Stimulated activated memory B cell treated with anti-CD40 and anti-IgM and Interleukin-4, amounts not matched to agents 10 μg/mL and 1 μg/mL and 100 μg/mL, for 72 hours (primary cell): Measurements from ENCODE around the gene CPT1A.

Experiments
- ATAC-seq: fragments of 150-1000 bp; cut with Tn5 transposase; 2 replicates; pipeline ENCODE4 v1.10.0; 2021
- H3K27ac Mint-ChIP-seq: one replicate; pipeline ENCODE4 v1.8.0; 2022; ENCODE audit warnings: mild to moderate bottlenecking, mixed read lengths
- H3K27me3 Mint-ChIP-seq: one replicate; pipeline ENCODE4 v1.8.0; 2022; ENCODE audit warnings: mixed read lengths
- H3K36me3 Mint-ChIP-seq: one replicate; pipeline ENCODE4 v1.8.0; 2022; ENCODE audit warnings: mixed read lengths
- H3K4me1 Mint-ChIP-seq: one replicate; pipeline ENCODE4 v1.8.0; 2022; ENCODE audit warnings: mixed read lengths
- H3K4me3 Mint-ChIP-seq: one replicate; pipeline ENCODE4 v1.8.0; 2022; ENCODE audit warnings: mild to moderate bottlenecking, moderate library complexity, mixed read lengths
- H3K9me3 Mint-ChIP-seq: one replicate; pipeline ENCODE4 v1.8.0; 2022; ENCODE audit warnings: mixed read lengths

The CPT1A gene

GRCh38 chr11:68804786-68805185, 36.9 kb downstream of the CPT1A start:
- no peaks in the 10 kb centered on the region for H3K9me3 Mint-ChIP-seq
- ATAC-seq = no peak
- no peak overlapping the region for H3K4me3 Mint-ChIP-seq
- H3K27me3 Mint-ChIP-seq = no peaks in the 10 kb centered on the region
- H3K27ac Mint-ChIP-seq = no peak overlapping the region
- H3K4me1 Mint-ChIP-seq = no peaks in the 10 kb centered on the region
- H3K36me3 Mint-ChIP-seq = peaks cover 28% of the 10 kb centered on the region

GRCh38 chr11:68803766-68804165, 38.0 kb downstream of the CPT1A start:
- no peak overlapping the region for H3K27ac Mint-ChIP-seq
- peaks cover 33% of the 10 kb centered on the region for H3K36me3 Mint-ChIP-seq
- H3K4me3 Mint-ChIP-seq = no peak overlapping the region
- H3K4me1 Mint-ChIP-seq = no peaks in the 10 kb centered on the region
- no peak for ATAC-seq
- H3K9me3 Mint-ChIP-seq = no peaks in the 10 kb centered on the region
- H3K27me3 Mint-ChIP-seq = no peaks in the 10 kb centered on the region

- ATAC-seq = no peak
- H3K27me3 Mint-ChIP-seq = no peaks in the 10 kb centered on the region
- no peaks in the 10 kb centered on the region for H3K4me1 Mint-ChIP-seq
- H3K27ac Mint-ChIP-seq = no peak overlapping the region
- no peak overlapping the region for H3K4me3 Mint-ChIP-seq
- H3K9me3 Mint-ChIP-seq = no peaks in the 10 kb centered on the region
- peaks cover 58% of the 10 kb centered on the region for H3K36me3 Mint-ChIP-seq
These were observed 43.4 kb downstream of the CPT1A start for GRCh38 chr11:68798221-68798813.

DNA sequence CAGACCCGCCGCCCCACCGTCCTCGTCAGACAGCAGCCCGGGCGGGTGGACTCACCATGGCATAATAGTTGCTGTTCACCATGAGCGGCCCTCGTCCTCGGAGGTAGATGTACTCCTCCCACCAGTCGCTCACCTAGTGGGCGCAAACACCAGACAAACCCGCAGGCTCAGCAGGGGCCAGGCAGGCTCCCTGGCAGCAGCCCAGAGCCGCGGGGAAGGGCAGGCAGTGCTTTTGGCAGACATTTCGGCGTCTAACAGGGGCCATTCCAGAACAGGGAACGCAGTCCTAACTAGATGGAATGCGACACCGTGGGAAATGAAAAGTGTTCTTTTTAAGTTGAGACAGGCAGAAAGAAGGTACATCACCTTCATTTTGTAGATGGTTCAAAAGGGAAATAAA, 44.9 kb downstream of the CPT1A start:
- H3K4me3 Mint-ChIP-seq = no peak overlapping the region
- no peaks in the 10 kb centered on the region for H3K9me3 Mint-ChIP-seq
- no peak overlapping the region for H3K27ac Mint-ChIP-seq
- no peaks in the 10 kb centered on the region for H3K4me1 Mint-ChIP-seq
- peaks cover 57% of the 10 kb centered on the region for H3K36me3 Mint-ChIP-seq
- ATAC-seq = no peak
- H3K27me3 Mint-ChIP-seq = no peaks in the 10 kb centered on the region

DNA sequence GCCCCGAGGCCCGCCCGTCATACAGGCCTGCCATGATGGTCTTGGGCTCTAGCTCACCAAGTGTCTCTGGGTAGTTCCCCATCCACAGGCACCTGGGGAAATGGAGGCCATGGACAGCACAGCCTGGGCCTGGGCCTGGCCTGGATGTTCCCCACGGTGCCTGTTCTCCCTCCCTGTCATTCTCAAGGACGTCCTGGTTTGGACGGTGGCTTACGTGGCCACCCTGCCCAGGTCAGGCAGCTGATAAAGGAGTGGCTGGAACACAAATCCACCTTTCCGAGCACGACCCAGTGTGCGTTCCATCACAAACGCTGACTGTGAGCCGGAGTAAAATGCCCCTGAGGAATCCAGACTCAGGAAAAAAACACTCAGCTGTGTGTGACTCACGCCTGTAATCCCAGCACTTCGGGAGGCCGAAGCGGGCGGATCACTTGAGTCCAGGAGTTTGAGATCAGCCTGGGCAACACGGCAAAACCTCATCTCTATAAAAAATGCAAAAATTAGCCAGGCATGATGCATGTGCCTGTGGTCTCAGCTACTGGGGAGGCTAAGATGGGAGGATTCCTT, 49.2 kb downstream of the CPT1A start:
- Mint-ChIP-seq H3K27ac (no peak overlapping the region), H3K4me1 (no peaks in the 10 kb centered on the region), H3K4me3 (no peak overlapping the region), H3K27me3 (no peaks in the 10 kb centered on the region), H3K36me3 (peaks cover 63% of the 10 kb centered on the region), H3K9me3 (no peaks in the 10 kb centered on the region)
- no peak for ATAC-seq

DNA sequence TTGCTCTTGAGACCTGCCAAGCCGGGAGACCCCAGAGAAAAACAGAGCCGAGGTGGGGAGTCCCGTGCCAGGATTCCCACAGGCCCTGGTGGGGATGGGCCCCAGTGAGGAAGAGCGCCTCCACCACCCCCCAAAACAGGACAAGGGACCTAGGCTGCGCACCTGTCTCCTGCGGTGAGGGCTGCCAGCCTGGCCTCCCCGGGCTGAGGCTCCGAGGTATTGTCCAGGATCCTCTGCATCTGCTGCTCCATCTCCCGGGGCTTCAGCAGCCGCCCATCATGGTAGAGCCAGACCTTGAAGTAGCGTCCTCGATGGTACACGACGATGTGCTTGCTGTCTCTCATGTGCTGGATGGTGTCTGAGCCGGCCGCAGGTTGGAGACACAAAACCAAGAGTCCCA, 57.1 kb downstream of the CPT1A start:
- Mint-ChIP-seq H3K27me3 (no peaks in the 10 kb centered on the region), H3K36me3 (peaks cover 60% of the 10 kb centered on the region), H3K9me3 (no peaks in the 10 kb centered on the region), H3K4me1 (no peaks in the 10 kb centered on the region), H3K27ac (no peak overlapping the region), H3K4me3 (no peak overlapping the region)
- ATAC-seq = no peak

DNA sequence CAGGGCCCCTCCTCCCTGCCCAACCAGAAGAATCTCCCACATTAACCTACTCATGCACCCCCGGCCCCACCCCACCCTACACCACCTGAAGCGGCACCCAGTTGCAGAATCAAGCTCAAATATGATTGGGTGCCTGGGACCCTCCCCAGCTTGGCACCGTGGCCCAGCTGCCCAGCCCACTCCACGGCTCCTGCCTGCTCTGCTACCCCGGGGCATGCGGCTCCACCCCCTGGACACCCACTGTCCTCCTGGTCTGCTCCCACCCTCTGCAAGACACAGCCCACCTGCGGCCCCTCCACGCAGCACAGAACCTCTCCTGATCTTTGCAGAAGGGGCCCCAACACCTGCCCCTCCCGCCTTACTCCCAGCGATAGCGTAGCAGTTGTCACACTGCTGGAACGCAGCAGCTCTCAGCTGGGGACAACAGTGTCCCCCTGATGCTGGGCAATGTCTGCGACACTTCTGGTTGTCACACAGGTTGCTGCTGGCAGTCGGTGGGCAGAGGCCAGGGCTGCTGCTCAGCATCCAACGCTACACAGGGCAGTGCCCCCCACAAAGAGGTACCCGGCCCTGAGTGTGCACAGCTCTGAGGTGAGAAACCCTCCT, 58.4 kb downstream of the CPT1A start:
- Mint-ChIP-seq H3K27ac (no peak overlapping the region), H3K27me3 (no peaks in the 10 kb centered on the region), H3K4me3 (no peak overlapping the region), H3K36me3 (peaks cover 66% of the 10 kb centered on the region), H3K9me3 (no peaks in the 10 kb centered on the region), H3K4me1 (no peaks in the 10 kb centered on the region)
- ATAC-seq = no peak

DNA sequence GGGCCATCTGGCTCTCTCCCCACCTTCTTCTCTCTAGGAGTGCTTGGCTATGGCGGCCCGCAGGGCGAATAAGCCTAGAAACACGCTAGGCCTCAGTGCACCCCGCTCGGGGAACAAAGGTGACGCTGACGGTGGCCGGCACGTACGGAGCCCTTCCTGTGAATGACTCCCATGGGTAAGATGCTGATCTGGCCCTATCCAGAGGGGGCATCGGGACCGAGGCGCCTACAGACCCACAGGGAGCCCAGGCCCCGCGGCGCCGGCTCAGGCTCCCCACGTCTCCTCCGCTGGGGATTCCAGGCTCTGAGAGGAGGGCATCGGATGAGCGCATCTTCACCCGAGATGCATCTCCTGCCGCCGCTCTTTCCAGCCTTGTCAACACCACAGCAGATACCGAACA, 59.0 kb downstream of the CPT1A start:
- Mint-ChIP-seq H3K4me1 (no peaks in the 10 kb centered on the region), H3K9me3 (no peaks in the 10 kb centered on the region), H3K27ac (no peak overlapping the region), H3K27me3 (no peaks in the 10 kb centered on the region), H3K4me3 (no peak overlapping the region), H3K36me3 (peaks cover 69% of the 10 kb centered on the region)
- ATAC-seq = no peak

DNA sequence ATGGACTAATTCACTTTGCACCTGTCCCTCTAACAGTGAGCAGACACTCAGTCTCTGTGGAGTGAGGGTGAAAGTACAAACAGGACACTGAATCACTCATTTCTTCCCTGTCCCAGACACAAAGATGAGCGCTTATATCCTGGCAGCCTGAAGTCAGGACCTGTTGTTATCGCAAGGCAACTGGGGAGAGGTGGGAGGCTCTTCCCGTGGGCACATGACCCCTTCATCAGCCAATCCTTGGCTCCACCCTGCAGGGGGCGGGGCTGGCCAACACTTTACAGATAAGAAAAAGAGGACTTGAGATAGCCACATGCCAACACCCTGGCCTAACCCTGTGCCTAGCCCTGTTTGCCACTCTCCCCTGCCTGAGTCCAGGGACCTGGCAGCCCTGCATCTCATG, 60.9 kb downstream of the CPT1A start:
- Mint-ChIP-seq H3K4me3 (no peak overlapping the region), H3K4me1 (no peaks in the 10 kb centered on the region), H3K27ac (no peak overlapping the region), H3K36me3 (peaks cover 81% of the 10 kb centered on the region), H3K9me3 (no peaks in the 10 kb centered on the region), H3K27me3 (no peaks in the 10 kb centered on the region)
- ATAC-seq = no peak

- H3K27ac Mint-ChIP-seq = no peak overlapping the region
- no peaks in the 10 kb centered on the region for H3K9me3 Mint-ChIP-seq
- H3K4me1 Mint-ChIP-seq = no peaks in the 10 kb centered on the region
- no peaks in the 10 kb centered on the region for H3K27me3 Mint-ChIP-seq
- H3K4me3 Mint-ChIP-seq = no peak overlapping the region
- H3K36me3 Mint-ChIP-seq = peaks cover 88% of the 10 kb centered on the region
- no peak for ATAC-seq
These were observed 63.5 kb downstream of the CPT1A start for GRCh38 chr11:68778205-68778604.

DNA sequence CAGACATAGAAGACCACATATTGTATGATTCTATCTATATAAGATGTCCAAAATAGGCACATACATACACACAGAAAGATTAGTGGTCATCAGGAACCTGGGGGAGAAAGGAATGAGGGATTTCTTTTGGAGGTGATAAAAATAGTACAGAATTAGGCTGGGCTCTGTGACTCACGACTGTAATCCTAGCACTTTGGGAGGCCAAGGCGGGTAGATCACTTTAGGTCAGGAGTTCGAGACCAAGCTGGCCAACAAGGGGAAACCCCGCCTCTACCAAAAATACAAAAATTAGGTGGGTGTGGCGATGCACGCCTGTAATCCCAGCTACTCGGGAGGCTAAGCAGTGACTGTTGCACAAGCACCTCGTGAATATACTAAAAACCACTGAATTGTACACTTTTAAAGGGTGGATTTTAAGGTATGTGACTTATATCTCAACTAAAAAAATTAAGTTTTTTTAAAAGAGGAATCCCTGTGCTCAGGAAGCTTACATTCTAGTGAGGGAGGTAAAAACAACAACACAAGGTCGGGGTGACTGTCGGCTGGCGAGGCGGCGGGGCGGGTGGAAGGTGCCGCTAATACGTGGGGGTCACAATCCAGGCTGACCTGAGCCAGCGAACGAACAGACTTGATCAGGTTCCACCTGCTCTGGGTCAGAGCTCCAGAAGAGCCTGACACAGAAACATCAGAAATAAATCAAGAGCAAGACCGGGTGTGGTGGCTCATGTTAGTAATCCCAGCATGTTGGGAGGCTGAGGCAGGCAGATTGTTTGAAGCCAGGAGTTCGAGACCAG, 65.1 kb downstream of the CPT1A start:
- no peaks in the 10 kb centered on the region for H3K4me1 Mint-ChIP-seq
- no peak overlapping the region for H3K4me3 Mint-ChIP-seq
- no peaks in the 10 kb centered on the region for H3K9me3 Mint-ChIP-seq
- no peaks in the 10 kb centered on the region for H3K27me3 Mint-ChIP-seq
- peaks cover 85% of the 10 kb centered on the region for H3K36me3 Mint-ChIP-seq
- peak overlapping the region; percentile 3 for H3K27ac Mint-ChIP-seq
- no peak for ATAC-seq

- no peaks in the 10 kb centered on the region for H3K4me1 Mint-ChIP-seq
- no peaks in the 10 kb centered on the region for H3K9me3 Mint-ChIP-seq
- peaks cover 83% of the 10 kb centered on the region for H3K36me3 Mint-ChIP-seq
- H3K4me3 Mint-ChIP-seq = no peak overlapping the region
- H3K27me3 Mint-ChIP-seq = no peaks in the 10 kb centered on the region
- peak overlapping the region; percentile 3 for H3K27ac Mint-ChIP-seq
- ATAC-seq = no peak
These were observed 65.7 kb downstream of the CPT1A start for GRCh38 chr11:68775951-68776388.

DNA sequence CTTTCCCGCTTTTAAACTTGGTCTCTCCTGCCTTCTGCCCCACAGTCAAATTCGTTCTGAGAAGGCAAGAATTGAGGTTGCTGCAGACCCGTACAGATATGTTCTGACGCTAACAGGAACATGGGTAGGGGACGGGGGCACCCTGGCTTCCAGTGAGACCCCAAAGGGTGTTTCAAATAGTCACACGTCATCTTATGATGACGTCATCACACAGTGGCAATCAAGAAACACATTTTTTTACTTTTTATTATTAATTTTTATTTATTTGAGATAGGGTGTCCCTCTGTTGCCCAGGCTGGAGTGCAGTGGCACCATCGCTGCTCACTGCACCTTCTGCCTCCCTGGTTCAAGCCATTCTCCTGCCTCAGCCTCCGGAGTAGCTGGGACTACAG, 67.5 kb downstream of the CPT1A start:
- no peaks in the 10 kb centered on the region for H3K9me3 Mint-ChIP-seq
- H3K27me3 Mint-ChIP-seq = no peaks in the 10 kb centered on the region
- H3K36me3 Mint-ChIP-seq = peaks cover 84% of the 10 kb centered on the region
- H3K27ac Mint-ChIP-seq = no peak overlapping the region
- H3K4me3 Mint-ChIP-seq = no peak overlapping the region
- H3K4me1 Mint-ChIP-seq = no peaks in the 10 kb centered on the region
- ATAC-seq = no peak

DNA sequence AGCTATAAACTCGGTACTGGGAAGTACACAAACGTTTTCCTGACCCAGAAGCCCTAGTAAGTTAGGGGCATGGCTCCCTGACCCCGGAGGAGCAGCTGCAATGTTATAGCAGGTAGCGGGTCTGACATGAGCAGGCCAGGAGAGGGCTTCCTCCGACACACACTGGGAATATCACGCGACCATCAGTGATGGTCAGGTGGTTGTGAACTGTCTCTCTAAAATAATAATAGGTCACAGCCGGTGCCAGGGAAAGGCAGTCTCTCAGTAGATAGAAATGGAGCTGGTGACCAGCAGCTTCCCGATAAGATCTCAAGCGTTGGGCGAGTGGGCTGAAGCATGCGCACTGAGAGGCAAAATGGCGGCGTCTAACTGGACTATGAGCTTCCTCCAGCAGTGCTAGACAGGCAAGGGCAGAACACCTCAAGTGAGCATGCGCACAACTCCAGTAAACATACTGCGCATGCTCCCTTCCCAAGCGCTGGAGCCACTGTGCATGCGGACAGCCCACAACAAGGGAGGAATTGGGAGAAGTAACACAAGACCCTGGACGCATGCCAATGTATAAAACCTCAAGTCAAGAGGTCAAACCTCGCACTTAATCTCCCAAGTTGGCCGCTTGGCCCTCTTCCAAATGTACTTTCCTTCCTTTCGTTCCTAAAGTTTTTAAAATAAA, 68.1 kb downstream of the CPT1A start:
- Mint-ChIP-seq H3K4me3 (no peak overlapping the region), H3K9me3 (no peaks in the 10 kb centered on the region), H3K27ac (no peak overlapping the region), H3K4me1 (no peaks in the 10 kb centered on the region), H3K27me3 (no peaks in the 10 kb centered on the region), H3K36me3 (peaks cover 84% of the 10 kb centered on the region)
- no peak for ATAC-seq

- H3K27me3 Mint-ChIP-seq = no peaks in the 10 kb centered on the region
- no peaks in the 10 kb centered on the region for H3K4me1 Mint-ChIP-seq
- ATAC-seq = no peak
- peaks cover 86% of the 10 kb centered on the region for H3K36me3 Mint-ChIP-seq
- no peaks in the 10 kb centered on the region for H3K9me3 Mint-ChIP-seq
- H3K27ac Mint-ChIP-seq = no peak overlapping the region
- no peak overlapping the region for H3K4me3 Mint-ChIP-seq
These were observed 68.8 kb downstream of the CPT1A start for GRCh38 chr11:68772936-68773335.
